ENCODE results near the gene CFP. TPM values are rescaled to one million over a fixed set of nuclear protein-coding genes. Genes with fewer than 3 reads are reported as not detected.

The CFP gene
- total and polyA plus RNA-seq, 3 donors from 2014 or later: 1.9 to 4.4 (median 2.8) TPM

GRCh38 chrX:47579537-47579936 is 50.2 kb downstream of the CFP start:
- TF ChIP-seq CTCF (IDR thresholded peaks at IDR 0.05) (no peak), POLR2A (IDR thresholded peaks at IDR 0.05) (no peak)
- intact Hi-C loops (cut with DNase I; ENCODE audit: low total_unique reads): no loop called here
- Histone ChIP-seq H3K36me3 (ENCODE audit: low read depth, missing control alignments) (no peaks in the 10 kb centered on the region), H3K4me1 (peaks cover 6% of the 10 kb centered on the region), H3K27me3 (no peaks in the 10 kb centered on the region), H3K27ac (no peak overlapping the region), H3K9me3 (no peaks in the 10 kb centered on the region), H3K4me3 (no peak overlapping the region)
- no peak for DNase-seq
- 74 to 75% methylated on average over 9 of the region's 9 CpGs for WGBS, 2 donors

- 85% methylated on average over 4 of the region's 16 CpGs; no CpG with 5 or more reads in 1 of the 2 donors for WGBS, 2 donors
- no peaks in the 10 kb centered on the region for H3K9me3 ChIP-seq
- no peak for DNase-seq
- intact Hi-C loops (cut with DNase I; ENCODE audit: low total_unique reads): no loop called here
- no peaks in the 10 kb centered on the region for H3K27me3 ChIP-seq
- TF ChIP-seq POLR2A (IDR thresholded peaks at IDR 0.05): no peak
- no peak for TF ChIP-seq CTCF (IDR thresholded peaks at IDR 0.05)
- no peak overlapping the region for H3K27ac ChIP-seq
- H3K4me1 ChIP-seq: peaks cover 4% of the 10 kb centered on the region
- H3K4me3 ChIP-seq: no peak overlapping the region
- H3K36me3 ChIP-seq (ENCODE audit: low read depth, missing control alignments): no peaks in the 10 kb centered on the region
Measured at GRCh38 chrX:47578692-47579091, 51.0 kb downstream of the CFP start.

GRCh38 chrX:47577901-47578300 is 51.8 kb downstream of the CFP start:
- Histone ChIP-seq H3K9me3 (no peaks in the 10 kb centered on the region), H3K27ac (no peak overlapping the region), H3K4me3 (no peak overlapping the region), H3K36me3 (ENCODE audit: low read depth, missing control alignments) (no peaks in the 10 kb centered on the region), H3K4me1 (no peaks in the 10 kb centered on the region), H3K27me3 (no peaks in the 10 kb centered on the region)
- 61% methylated on average over 3 of the region's 3 CpGs; no CpG with 5 or more reads in 1 of the 2 donors for WGBS, 2 donors
- intact Hi-C loops (cut with DNase I; ENCODE audit: low total_unique reads): no loop called here
- TF ChIP-seq CTCF (IDR thresholded peaks at IDR 0.05): no peak
- TF ChIP-seq POLR2A (IDR thresholded peaks at IDR 0.05): no peak
- DNase-seq: no peak

GRCh38 chrX:47577424-47577823 is 52.3 kb downstream of the CFP start:
- no peaks in the 10 kb centered on the region for H3K4me1 ChIP-seq
- H3K4me3 ChIP-seq: no peak overlapping the region
- 67 to 68% methylated on average over 3 to 9 of the region's 9 CpGs for WGBS, 2 donors
- intact Hi-C loops (cut with DNase I; ENCODE audit: low total_unique reads): no loop called here
- no peaks in the 10 kb centered on the region for H3K36me3 ChIP-seq (ENCODE audit: low read depth, missing control alignments)
- H3K9me3 ChIP-seq: no peaks in the 10 kb centered on the region
- DNase-seq: no peak
- H3K27ac ChIP-seq: no peak overlapping the region
- no peaks in the 10 kb centered on the region for H3K27me3 ChIP-seq
- TF ChIP-seq POLR2A (IDR thresholded peaks at IDR 0.05) (no peak), CTCF (IDR thresholded peaks at IDR 0.05) (no peak)
